DLD1 (cell line): ENCODE data around the gene ALDOA.

Source experiments
- in situ Hi-C: cut with HindIII; loops from 2 replicates; pipeline ENCODE4 v1.10.0; 2017; ENCODE audit warnings: low sequenced_read_pairs

Gene ALDOA

GRCh38 chr16:30068750-30069610, 3.4 kb downstream of the ALDOA start:
- in situ Hi-C loops: no loop called here

- in situ Hi-C loops: no loop called here
These were observed 4.3 kb downstream of the ALDOA start for GRCh38 chr16:30069611-30070462.

GRCh38 chr16:30070490-30070889, 4.9 kb downstream of the ALDOA start:
- in situ Hi-C loops: no loop called here

- in situ Hi-C loops: loop anchor here (5.0 kb wide), 1 partner anchor 42 kb away; no protein-coding TSS in a partner anchor
These were observed 10.1 kb downstream of the ALDOA start, which contains the start of gene PPP4C for GRCh38 chr16:30075503-30076275. Gene PPP4C, plus strand, starts transcription at chr16:30075994. Its CDS starts 384 bp downstream, at chr16:30076378.

- in situ Hi-C loops: loop anchor here (5.0 kb wide), 1 partner anchor 41 kb away; no protein-coding TSS in a partner anchor
These were observed 10.8 kb downstream of the ALDOA start for GRCh38 chr16:30076276-30076791.

GRCh38 chr16:30077656-30078055, 12.1 kb downstream of the ALDOA start:
- in situ Hi-C loops: loop anchor here (5.0 kb wide), 1 partner anchor 40 kb away; no protein-coding TSS in a partner anchor

GRCh38 chr16:30078744-30079143, 13.2 kb downstream of the ALDOA start:
- in situ Hi-C loops: loop anchor here (5.0 kb wide), 1 partner anchor 39 kb away; no protein-coding TSS in a partner anchor

GRCh38 chr16:30079480-30079879, 13.9 kb downstream of the ALDOA start:
- in situ Hi-C loops: loop anchor here (5.0 kb wide), 1 partner anchor 38 kb away; no protein-coding TSS in a partner anchor

- in situ Hi-C loops: no loop called here
These were observed 17.1 kb downstream of the ALDOA start for GRCh38 chr16:30082545-30083090.

GRCh38 chr16:30083216-30084055, 17.9 kb downstream of the ALDOA start:
- in situ Hi-C loops: no loop called here

- in situ Hi-C loops: no loop called here
These were observed 18.7 kb downstream of the ALDOA start for GRCh38 chr16:30084096-30084815.

GRCh38 chr16:30084816-30085159, 19.2 kb downstream of the ALDOA start:
- in situ Hi-C loops: no loop called here

- in situ Hi-C loops: no loop called here
These were observed 19.7 kb downstream of the ALDOA start for GRCh38 chr16:30085247-30085646.

- in situ Hi-C loops: no loop called here
These were observed 20.3 kb downstream of the ALDOA start for GRCh38 chr16:30085820-30086219.

- in situ Hi-C loops: no loop called here
These were observed 21.0 kb downstream of the ALDOA start for GRCh38 chr16:30086291-30087140.

GRCh38 chr16:30087181-30087898, 21.8 kb downstream of the ALDOA start:
- in situ Hi-C loops: no loop called here

- in situ Hi-C loops: no loop called here
These were observed 22.8 kb downstream of the ALDOA start for GRCh38 chr16:30088237-30088831.
